ENCODE measurements around the gene SYT3.

The SYT3 gene

DNA sequence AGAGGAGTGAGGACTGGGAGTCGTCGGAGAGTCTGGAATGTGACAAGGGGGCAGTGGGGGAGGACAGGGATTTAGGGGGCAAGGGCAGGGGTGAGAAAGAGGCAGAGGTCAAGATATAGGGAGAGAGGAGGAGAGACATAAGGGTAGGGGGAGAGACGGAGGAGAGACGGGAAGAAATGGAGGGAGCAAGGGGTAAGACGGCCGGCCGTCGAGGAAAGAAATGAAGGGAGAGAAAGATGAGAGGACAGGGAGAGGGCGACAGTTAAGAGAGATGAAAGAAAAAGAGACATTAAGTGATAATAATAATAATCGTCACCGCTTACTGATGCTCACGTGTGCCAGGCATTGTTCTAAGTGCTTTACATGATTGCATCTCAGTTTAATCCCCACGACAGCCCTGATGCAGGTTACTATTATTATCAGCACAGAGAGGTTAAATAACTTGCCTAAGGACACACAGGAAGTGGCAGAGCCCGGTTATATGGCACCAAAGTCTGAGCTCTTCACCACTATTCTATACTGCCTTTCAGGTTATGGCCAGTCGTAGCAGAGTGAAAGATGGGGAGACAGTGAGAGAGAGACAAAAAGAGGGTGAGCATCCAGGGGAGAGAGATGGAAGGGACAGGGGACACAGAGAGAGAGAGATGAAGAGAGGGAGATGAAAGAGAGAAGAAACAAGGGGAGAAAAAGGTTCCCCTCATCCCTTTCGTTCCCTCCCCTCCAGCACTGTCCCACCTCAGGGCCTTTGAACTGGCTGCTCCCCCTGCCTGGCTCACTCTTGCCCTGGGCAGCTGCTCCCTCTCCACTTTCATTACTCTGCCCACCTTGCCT is 23.2 kb upstream of the SYT3 start:
- no peak for DNase-seq (ENCODE audit: low read depth)

DNA sequence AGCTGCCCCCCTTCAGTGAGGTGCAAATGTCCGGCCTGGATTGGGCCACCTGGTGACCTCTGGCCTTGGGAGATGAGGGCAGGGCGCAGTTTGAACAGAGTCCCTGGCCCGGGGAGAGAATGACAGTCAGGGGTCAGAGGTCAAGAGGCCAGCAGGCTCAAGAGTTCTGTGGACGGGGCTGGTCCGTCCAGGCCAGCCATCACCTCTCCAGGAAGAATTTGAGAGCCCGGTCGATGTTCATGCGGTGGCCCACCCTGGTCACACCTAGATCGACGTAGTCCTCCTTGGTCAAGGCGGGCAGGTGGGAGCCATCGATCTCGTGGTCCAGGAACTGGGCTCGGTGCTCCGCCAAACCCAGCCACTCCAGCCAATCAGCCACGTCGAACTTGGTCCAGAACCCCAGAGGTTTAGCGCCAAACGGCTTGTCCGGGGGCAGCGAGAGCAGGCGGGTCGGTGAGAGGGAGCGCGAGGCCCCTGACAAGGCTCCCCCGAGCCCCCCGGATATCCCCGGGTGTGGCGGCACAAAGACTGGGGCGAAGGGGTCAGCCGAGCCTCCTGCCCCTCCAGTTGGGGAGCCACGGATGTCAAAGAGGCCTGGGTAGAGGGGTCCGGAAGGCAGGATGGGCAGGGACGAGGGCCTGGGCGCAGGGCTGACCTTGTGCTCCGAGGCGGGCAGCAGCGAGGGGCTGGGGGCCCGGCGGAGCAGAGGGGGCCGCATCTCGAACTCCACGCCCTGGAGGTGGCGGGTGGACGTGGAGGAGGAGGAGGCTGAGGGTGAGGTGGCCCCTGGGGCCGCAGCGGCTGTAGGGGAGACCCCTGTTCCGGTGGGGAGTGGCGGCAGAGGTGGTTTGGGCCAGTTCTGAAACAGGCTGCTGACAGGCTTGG is 22.3 kb upstream of the SYT3 start:
- DNase-seq (ENCODE audit: low read depth), result no peak

GRCh38 chr19:50661023-50661422 is 21.3 kb upstream of the SYT3 start:
- no peak for DNase-seq (ENCODE audit: low read depth)

- DNase-seq (ENCODE audit: low read depth), result no peak
Measured at GRCh38 chr19:50660088-50660366, 20.3 kb upstream of the SYT3 start.

GRCh38 chr19:50659318-50660087 is 19.8 kb upstream of the SYT3 start:
- no peak for DNase-seq (ENCODE audit: low read depth)

GRCh38 chr19:50658441-50659317 is 19.0 kb upstream of the SYT3 start:
- DNase-seq (ENCODE audit: low read depth), result peak; percentile 13

- peak; percentile 70 for DNase-seq (ENCODE audit: low read depth)
Measured at GRCh38 chr19:50657712-50658440, 18.2 kb upstream of the SYT3 start.

- no peak for DNase-seq (ENCODE audit: low read depth)
Measured at GRCh38 chr19:50657222-50657669, 17.6 kb upstream of the SYT3 start.

DNA sequence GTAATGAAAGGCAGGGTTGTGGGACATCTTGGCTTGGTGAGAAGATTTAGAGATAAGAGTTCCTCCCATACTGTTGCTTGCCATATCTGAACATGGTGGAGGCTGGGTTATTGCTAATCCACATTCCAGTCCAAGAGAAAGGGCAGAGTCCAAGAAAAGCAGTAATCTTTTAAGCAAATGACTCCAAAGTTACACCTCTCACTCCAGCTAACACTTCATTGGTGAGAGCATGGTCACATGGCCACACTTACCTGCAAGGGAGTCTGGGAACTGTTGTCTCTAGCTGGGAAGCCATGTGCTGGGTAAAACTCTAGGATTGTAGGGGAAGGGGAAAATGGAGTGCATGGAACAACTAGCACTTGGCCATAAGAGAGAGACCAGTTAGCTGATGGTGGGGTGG is 15.2 kb upstream of the SYT3 start:
- no peak for DNase-seq (ENCODE audit: low read depth)

DNA sequence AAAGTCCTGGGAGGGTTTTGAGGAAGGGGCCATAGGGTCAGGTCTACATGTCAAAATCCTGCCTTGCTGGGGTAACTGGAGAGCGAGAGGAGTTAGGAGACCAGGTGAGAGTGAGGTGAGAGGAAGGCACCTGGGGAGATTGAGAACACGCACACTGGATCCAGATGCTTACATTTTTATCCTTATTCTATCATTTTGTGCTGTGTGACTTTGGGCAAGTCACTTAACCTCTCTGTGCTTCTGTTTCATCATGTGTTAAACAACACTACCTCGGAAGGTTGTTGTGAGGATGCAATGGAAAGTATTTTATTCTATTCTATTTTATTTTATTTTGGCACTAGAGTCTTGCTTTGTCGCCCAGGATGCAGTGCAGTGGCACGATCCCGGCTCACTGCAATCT is 13.0 kb upstream of the SYT3 start:
- no peak for DNase-seq (ENCODE audit: low read depth)

GRCh38 chr19:50651174-50651573 is 11.5 kb upstream of the SYT3 start:
- DNase-seq (ENCODE audit: low read depth), result no peak

- DNase-seq (ENCODE audit: low read depth), result no peak
Measured at GRCh38 chr19:50649433-50650391, 10.0 kb upstream of the SYT3 start, which contains the start of gene C19orf81. Gene C19orf81 (plus strand): TSS chr19:50649445. CDS start chr19:50649445, 0 bp downstream.

DNA sequence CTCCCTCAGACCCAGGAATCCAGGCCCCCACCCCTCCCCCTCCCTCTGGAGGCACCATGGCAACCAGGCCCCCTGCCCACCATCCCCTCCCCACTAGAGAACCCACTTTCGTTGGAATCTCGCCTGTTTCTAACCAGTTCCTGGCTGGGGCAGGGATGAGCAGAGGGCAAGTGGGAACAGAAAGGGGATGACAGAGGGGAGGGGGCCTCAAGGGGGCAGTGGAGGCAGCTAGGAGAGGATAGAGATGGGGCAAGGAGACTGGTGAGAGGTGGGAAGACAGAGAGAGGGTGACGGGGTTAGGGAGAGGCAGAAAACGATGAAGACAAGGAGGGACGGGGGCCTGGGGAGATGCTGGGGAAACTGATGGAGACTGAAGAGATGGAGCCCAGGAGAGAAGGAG is 9.0 kb upstream of the SYT3 start:
- DNase-seq (ENCODE audit: low read depth), result no peak

DNA sequence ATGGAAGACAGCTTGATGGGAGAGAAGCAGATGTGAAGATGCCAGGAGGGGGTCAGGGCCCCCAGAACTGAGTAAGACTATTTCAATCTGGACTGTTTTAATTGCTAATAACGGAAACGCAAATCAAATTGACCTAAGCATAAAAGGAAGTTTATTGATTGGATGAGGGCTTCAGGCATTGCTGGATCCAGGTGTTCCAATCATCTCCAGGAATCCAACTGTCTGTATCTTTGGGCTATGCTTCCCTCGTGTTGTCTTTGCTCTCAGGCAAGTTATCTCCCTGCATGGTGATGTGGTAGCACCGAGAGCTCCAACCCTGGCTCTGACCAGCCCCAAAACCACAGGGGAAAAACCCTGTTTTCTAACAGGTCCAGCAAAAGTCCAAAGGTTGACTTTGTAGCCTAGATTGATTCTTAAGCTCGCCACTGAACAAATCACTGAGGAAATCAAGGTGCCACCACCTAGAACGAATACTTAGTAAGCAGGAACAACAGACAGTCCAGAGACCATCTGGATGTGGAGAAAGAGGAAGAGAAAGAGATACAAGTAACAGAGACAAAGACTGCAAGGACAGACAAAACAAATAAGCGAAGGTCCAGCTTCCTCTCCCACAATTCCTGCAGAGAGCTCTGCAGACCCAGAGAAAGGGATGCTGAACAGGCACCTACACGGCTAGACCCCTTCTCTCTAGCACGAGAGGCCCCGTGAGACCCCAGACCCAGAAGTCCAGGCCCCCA is 8.4 kb upstream of the SYT3 start:
- no peak for DNase-seq (ENCODE audit: low read depth)

DNA sequence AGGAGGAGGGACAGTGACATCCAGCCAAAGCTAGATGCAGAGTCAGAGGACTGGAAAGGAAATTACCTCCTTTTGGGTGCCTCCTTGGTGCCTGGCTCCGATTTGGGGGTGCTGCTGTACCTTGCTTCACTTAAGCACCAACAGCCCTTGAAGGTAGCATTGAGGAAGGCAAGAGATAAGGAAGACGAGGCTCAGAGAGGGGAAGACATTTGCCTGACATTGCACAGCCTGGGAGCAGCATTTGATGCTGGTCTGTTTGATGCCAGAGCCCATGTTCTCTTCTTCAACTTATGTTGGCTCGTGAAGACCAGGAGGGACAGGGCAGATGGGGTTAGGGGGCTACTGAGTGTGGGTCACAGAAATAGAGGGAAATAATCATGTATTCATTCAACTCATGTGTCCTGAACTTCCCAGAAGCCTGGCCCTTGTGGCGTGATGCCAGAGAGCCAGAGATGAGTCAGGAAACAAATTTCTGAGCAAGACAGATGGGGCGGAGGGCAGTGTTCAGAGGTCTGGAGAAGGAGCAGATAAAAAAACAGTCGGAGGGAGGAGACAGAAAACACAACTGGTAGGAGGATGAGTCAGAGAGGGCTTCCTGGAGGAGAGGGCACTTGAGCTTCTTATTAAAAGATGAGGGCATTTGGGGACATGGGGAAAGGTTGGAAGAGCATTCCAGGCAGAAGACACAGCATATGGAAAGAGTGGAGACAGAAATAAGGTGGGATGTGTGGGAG is 6.6 kb upstream of the SYT3 start:
- no peak for DNase-seq (ENCODE audit: low read depth)

GRCh38 chr19:50645107-50645506 is 5.4 kb upstream of the SYT3 start:
- no peak for DNase-seq (ENCODE audit: low read depth)

- no peak for DNase-seq (ENCODE audit: low read depth)
Measured at GRCh38 chr19:50644315-50644915, 4.7 kb upstream of the SYT3 start.

DNA sequence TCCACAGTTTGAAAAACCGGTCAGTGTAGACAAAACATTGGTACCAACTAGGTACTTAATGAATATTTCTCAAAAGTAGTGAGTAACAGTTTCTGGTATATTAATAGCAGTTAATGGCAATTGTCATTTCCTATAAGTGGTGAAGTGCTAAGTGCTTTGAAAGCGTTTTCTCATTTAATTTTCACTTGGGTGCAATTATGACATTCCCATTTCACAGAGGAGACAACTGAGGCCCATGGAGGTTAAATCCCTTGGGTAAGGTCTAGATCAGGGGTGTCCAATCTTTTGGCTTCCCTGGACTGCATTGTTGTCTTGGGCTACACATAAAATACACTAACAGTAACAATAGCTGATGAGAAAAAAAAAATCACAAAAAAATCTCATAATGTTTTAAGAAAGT is 687 bp upstream of the SYT3 start:
- no peak for DNase-seq (ENCODE audit: low read depth)

All from T follicular helper cell (primary cell).